ENCODE data around the gene ECHDC1.
A peak's percentile ranks its signal among the peaks of the same experiment; 100 is the strongest.
"Not testable (repeated sequence)": the region's sequence is repeated elsewhere in the genome, so short reads cannot be mapped to it uniquely, and the experiment has no call there.

ECHDC1 gene

DNA sequence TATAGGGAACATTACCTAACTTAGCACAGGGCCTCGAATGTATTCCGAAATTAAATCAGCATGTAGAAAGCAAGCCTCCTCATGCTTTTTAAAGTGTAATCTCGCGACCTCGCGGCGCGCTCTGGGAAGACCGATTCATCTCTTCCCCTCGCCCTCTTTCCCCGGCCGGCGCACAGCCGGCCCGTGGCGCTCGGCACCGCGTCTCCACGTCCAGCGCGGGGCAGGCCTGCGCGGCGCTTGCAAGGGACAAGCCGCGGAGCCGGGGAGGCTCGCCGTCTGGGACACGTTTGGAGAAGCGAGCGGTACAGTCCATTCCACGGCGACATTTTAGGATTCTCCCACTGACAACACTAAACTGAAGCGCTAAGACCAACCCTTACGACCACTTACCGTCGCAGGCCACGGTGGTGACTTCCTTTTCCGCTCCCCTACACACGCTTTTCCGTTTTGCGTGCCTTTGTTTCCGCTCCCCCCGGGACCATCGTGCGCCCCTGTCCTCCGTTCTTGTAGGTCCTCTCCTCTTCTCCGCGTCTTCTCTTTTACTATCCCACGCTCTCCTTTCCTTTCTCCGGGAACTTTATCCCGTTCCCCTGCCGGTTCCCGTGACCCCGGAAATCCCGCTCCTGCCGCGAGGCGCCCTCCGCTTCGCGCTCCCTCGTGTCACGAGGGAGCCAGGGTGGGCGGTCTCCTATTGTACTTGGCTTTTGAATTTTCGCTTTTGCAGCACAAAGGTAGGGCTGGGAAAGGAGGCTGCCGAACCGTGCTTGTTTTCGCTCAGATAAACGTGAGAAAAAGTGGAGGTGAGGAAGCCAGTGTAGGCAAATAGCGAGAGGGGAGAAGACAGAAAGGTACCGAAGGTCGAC is at the start of gene ECHDC1:
Gene ECHDC1 (minus strand): TSS at position 664 of the 863 bp plus-strand sequence. CDS start 12,581 bp downstream, outside the sequence.
- DNase-seq, result peak; percentile 68

- no peak for DNase-seq
Observed at GRCh38 chr6:127392301-127392700, 48.9 kb upstream of the ECHDC1 start.

DNA sequence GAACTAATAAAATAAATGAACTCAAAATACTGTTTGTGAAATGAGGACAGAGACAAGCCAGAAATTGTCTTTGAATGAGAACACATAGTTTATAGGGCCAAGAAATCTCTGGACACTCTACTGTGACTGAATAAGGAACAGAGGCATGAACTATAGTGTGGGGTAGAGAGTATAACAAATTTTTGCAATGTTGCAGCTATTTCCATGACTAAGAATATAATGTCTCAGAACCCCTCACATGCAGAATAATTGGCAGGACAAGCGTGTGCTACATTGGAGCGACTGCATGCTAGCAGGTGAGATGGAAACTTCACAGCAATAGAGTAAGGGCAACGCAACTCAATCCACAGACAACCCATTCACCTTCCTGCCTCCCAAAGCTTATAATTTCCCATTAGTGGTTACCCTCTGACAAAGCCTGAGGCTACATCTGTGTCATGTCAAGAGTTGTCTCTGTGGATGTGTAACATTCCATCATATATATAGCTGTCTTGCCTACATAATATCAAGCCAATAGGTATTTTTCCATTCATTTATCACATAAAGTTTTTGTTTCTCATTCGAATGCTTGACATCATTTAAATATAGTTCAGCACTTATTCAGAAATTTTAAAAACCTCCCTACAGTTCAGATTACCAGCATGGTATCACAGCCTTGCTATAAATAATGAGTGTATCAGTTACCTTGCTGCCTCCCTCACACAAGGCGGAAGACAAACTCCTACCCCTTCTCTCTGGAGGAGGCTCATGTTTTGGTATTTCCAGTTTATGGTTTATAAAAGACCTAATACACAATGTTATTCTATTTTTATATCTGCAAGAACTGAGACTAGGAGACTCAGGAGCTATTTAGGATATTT is 47.9 kb upstream of the ECHDC1 start:
- no peak for DNase-seq

DNA sequence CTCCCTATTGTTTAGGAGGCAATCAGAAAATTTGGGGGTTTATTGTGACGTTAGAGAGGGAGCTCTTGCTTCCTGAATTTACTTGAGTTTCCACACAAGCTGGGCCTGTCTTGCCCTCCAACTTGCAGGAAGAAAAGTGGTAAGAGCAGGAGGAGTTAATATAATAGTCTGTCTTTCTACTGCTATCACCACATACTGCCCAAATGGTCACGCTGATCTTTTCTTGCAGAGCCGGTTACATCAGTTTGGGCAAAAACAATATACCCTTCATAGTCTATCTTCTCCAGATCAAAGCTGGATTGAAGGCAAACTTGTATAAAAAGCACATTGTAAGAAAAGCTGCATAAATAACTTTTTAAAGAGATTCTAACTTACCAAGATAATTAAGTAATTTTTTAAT is 46.3 kb upstream of the ECHDC1 start:
- no peak for DNase-seq

GRCh38 chr6:127385668-127386430 is 42.4 kb upstream of the ECHDC1 start:
- no peak for DNase-seq

- not testable (repeated sequence) for DNase-seq
Observed at GRCh38 chr6:127384848-127385247, 41.4 kb upstream of the ECHDC1 start.

GRCh38 chr6:127383988-127384387 is 40.6 kb upstream of the ECHDC1 start:
- no peak for DNase-seq

DNA sequence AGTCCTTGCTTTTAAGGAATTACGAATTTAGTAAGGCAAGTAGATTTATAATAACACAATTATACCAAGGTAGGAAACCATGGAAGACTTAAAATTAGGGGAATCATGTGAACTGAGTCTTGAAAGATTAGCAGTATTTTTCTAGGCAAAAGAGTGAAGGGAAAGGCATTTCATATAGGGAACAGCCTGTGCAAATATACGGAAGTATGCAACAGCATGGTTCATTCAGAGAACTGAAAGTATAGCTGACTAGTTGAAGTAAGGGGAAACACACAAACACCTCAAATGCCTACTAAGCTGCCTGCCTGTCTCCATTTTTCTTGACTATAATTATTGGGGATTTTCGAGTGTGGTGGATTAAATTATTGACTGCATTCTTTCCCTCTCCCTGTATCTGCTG is 39.0 kb upstream of the ECHDC1 start:
- DNase-seq, result no peak

DNA sequence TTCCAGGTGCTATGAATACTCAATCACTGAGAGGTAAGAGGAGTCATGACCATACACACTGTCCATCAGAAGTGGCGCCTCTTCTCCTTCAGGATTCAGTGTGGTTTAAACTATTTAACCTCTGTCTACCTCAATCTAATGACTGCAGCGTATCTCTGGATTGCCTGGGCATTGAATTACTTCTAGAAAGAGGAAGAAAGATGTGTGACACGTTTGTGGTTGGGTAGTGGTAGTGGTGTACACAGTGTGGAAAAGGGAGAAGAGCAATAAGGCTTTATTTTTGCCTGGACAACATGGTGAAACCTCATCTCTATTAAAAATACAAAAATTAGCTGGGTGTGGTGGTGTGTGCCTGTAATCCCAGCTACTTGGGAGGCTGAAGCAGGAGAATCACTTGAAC is 38.0 kb upstream of the ECHDC1 start:
- DNase-seq, result no peak

DNA sequence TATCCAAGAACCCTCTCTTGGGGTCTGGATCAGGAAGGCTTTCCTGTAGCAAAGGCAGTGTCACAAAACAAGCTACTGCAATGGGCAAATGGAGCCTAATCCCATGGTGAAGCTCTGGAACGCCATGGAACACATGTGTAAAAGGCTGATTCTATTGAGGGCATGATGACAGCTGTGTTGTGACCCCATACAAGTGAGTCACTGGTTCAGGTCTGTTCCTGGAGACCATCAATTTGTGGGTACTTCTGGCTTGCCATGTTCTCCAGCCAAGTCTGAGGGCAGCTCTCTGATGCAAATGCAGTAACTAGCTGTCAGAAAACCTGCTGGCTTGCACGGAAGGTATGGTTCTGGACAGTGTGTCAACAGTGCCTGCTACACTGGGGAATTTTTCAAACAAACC is 33.3 kb upstream of the ECHDC1 start:
- no peak for DNase-seq

DNA sequence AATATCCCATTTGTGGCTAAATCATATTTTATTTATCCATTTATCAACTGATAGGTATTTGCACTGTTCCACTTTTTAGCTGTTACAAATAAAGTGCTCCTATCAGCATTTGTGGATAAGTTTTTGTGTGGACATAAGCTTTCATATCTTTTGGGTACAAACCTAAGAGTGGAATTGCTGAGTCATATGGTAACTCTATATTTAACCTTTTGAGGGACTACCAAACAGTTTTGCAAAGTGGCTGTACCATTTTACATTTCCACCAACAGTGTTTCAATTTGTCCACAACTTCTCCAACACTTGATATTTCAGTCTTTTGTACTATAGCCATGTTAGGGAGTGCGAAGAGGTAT is 23.6 kb upstream of the ECHDC1 start:
- DNase-seq, result no peak

- no peak for DNase-seq
Observed at GRCh38 chr6:127366282-127367022, 23.0 kb upstream of the ECHDC1 start.

- no peak for DNase-seq
Observed at GRCh38 chr6:127365874-127366273, 22.5 kb upstream of the ECHDC1 start.

DNA sequence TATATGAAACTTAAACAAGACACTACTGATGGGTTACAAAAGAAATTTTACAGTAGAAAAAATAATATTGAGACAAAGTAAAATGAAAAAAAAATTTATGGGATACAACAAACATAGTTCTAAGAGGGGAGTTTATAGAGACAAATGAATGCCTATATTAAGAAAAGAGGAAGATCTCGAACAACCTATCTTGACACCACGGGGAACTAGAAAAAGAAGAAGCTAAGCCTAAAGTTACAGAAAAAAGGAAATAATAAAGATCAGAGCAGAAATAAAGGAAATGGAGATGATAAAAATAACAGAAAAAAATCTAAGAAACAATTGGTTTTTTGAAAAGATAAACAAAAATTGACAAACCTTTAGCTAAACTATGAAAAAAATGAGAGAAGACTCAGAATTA is 9.1 kb upstream of the ECHDC1 start:
- no peak for DNase-seq

DNA sequence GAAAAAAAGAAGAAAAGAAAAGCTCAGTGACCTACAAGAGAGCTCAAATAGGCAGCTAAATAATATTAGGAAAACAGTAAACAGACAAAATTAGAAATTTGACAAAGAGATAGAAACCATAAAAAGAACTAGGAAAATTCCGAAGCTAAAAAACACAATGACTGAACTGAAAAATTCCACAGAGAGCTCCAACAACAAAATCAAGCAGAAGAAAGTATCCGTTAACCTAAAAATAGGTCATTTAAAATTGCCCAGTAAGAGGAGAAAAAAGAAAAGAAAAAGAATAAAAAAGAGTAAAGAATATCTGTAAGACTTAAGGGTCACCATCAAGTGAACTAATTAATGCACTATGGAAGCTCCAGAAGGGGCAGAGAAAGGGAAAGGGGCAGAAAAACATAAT is 6.6 kb upstream of the ECHDC1 start:
- no peak for DNase-seq

- DNase-seq, result no peak
Observed at GRCh38 chr6:127348028-127348661, 4.7 kb upstream of the ECHDC1 start.

DNA sequence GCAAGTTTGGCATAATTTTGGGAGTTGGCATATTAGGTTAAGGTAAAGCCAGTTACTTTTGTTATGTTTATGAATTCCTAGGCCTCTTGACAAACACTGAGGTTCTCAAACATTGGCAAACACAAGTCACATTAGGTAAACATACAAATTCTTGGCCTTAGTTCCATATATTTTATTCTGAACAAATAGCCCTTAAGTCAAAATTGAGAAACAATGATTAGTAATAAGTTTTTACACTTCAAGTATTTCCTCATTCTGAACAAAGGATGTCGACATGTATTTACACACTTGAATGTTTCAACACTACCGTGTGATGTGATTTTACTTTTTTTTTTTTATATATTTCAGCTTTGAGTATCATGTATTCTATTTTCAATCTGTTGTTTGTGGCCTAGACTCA is 3.8 kb upstream of the ECHDC1 start:
- DNase-seq, result no peak

GRCh38 chr6:127345521-127345920 is 2.1 kb upstream of the ECHDC1 start:
- no peak for DNase-seq

- DNase-seq, result peak; percentile 22
Observed at GRCh38 chr6:127343809-127344659, 625 bp upstream of the ECHDC1 start.

DNA sequence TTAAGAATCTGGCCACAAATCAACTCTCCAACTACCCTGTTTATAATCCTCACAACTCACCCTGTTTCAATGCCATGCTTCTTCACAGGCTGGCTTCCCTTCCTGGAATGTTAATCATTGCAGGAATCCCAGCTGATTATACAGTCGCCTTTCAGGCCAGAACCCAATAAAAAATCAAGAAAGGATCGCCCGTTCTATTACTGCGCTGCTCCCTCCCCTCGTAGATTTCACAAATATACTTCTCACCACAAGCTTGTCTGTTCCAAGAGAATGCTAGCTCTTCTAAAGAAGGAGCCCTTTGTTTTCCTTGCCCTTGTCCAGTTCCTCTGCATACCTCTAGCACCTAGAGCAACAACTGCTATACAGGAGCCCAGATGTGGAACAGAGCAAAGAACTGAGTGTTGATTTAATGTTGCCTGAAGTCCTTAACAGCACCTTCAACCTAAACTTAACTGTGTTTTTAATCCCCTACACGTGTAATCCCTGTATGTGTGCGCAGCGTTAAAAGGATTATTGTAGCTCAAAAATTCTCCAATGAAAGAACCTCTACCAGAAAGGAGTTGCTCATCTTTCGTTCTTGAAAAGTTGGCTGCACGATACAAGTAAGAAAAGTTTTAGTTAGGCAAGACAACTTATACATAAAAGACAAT is 988 bp downstream of the ECHDC1 start:
- DNase-seq, result no peak
